NCI-H2196 treated with DMSO at 0.1 percent for 48 hours (cell line): ENCODE results near the gene EIF4E1B.

Experiments
- DNase-seq: peaks from one replicate; lab custom pipeline; 2025; ENCODE audit not compliant: unreplicated experiment; lab: John Stamatoyannopoulos, UW

The EIF4E1B gene

GRCh38 chr5:176660860-176661641 is 30.6 kb downstream of the EIF4E1B start:
- DNase-seq, result peak; percentile 64

- DNase-seq, result no peak
These were observed 31.2 kb downstream of the EIF4E1B start for GRCh38 chr5:176661676-176662075.

- DNase-seq, result no peak
These were observed 32.2 kb downstream of the EIF4E1B start for GRCh38 chr5:176662371-176663333.

DNA sequence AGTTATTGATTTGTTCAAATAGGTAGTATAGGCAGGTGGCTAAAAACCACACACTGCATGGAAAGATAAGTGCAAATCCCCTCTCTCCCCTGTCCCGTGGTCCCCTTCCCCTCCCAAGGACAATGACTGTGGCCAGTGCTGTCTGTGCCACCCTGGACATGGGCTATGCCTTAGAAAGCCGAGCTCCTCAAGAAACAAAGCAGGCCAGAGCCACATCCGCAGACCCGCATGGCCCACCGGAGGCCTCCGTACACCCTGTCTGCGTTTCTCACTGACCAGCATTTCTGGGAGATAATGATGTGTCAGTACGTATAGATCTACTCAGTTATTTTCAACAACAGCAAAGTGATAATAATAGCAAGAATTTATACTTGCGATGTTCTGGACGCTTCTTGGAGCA is 33.1 kb downstream of the EIF4E1B start:
- DNase-seq, result no peak

- DNase-seq, result no peak
These were observed 34.0 kb downstream of the EIF4E1B start for GRCh38 chr5:176664479-176664878.

DNA sequence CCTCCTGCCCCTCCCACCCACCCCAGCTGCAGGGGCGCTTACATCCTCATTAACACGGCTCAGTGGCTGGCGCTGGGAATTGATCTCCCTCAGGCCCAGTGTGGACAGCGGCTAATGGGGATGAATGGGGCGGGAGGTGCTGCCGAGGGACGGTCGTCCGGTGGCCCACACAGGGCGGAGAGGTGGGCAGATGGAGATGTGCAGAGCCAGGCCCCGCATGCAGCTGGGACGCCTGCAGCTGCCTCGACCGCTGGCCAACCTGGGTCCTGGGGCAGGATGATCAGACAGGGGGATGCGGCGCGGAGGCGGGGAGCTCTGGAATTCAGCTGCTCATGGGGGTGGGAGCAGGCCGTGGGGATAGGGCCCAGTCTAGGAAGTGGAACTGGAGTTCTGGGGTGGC is 34.4 kb downstream of the EIF4E1B start:
- DNase-seq, result no peak

DNA sequence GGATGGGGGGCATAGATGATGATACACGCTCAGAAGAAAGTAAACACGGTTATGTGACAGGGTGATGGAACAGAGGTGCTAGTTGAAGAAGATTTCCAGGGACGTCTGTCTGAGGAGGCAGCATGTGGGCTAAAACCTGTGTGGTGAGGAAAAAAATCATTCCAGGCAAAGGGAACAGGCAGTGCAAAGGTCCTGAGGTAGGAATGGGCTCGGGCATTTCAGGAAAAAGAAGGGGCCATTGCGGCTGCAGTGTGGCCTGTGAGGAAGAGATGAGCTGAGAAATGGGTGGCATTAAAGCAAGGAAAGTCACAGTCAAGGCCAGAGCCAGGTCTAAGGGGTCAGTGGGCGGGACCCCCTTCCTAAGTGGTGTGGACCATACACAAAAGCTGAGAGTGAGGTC is 35.0 kb downstream of the EIF4E1B start:
- DNase-seq, result no peak

DNA sequence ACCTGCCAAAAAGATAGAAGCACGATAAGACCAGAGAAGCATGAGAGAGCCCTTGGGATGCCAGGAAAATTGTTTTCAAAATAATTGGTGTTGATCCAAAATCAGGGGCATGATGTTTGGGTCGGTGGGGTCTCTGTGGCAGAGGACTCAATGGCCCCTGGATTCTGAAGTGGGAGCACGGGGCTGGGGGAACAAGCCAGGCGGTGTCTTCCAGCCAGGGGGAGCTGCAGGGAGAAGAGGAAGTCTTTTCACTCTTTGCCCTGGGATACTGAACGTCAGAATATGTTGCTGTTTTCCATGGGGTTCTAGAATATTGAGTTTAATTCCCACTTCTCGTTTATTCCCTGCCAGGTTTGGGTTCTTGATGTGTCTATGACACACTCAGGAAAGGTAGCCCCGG is 37.2 kb downstream of the EIF4E1B start:
- DNase-seq, result no peak

GRCh38 chr5:176670449-176670848 is 40.0 kb downstream of the EIF4E1B start:
- DNase-seq, result no peak

DNA sequence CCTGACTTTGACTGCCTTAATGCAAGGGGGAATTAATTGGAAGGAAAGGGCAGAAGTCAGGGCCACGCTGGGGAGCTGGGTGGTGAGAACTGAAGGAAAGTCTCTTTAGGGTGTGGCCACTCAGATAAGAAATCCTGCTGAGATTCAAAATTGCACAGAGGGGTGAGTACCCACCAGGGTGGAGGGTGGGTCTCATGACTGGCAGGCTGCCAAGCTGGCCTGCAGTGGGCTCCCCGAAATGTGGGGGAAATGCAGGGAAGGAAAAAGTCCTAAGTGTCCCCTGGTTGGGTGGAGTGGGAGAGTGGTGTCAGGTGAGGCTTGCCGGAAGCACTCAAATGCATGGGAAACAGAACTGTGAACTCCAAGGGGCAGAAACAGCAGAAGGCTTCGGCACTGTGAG is 40.9 kb downstream of the EIF4E1B start:
- no peak for DNase-seq

DNA sequence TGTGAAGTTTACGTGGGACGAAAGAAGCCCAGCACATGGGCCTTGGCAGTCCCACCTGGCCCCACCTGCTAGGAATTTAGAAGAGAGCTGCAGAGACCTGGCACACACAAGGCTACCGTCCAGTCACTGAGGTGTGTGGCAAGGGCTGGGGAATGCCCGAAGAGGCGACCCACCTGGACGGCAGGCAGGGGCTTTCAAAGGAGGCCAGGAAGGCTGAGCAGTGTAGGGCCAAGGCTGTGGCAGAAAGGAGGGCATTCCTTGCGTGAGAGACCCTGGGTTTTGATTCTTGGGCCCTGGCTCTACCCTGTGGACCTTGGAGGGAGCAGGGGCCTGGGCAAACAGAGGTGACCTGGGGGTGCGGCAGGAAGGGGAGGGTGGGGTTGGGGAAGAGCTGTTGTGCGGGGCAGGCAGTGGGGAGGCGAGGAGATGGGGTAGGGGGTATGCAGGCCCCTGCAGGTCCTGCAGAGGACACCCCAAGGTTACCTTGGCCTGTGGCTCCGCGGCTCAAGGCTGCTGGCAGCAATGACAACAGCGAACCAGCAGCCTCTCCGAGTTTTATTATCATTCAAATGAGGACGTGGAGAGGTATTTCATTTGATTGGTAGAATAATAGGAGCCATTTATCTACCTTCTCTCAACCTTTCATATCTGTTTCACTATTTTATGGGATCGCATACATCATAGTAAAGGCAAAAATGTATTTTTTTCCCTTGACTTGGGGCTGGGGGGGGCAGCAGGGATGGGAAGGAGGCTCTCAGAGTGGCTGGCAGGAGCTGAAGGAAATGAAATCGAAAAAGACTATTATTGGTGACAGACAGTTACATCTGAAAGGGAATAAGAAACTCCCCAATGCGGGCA is 41.6 kb downstream of the EIF4E1B start:
- no peak for DNase-seq

- no peak for DNase-seq
These were observed 43.4 kb downstream of the EIF4E1B start for GRCh38 chr5:176673651-176674583.

- DNase-seq, result no peak
These were observed 44.3 kb downstream of the EIF4E1B start for GRCh38 chr5:176674799-176675198.

DNA sequence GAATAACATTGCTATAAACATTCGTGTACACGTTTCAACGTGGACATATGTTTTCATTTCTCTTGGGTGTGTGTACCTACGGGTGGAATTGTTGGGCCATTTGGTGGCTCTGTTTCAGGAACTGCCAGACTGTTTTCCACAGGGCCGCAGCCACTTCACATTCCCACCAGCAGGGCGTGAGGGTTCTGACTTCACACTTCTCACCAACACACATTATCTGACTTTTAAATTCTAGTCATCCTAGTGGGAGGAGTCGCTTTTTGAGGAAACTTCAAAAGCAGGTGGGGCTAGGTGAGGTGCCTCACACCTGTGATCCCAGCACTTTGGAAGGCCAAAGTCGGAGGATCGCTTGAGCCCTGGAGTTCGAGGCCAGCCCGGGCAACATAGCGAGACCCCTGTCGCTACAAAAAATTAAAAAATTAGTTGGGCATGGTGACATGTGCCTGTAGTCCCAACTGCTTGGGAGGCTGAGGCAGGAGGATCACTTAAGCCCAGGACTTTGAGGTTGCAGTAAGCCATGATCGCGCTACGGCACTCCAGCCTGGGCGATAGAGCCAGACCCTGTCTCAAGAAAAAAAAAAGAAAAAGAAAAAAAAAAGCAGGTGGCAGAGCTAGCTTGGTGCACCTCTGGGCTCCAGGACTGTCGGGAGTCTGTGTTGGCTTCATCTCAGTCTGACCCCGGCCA is 45.3 kb downstream of the EIF4E1B start:
- no peak for DNase-seq

DNA sequence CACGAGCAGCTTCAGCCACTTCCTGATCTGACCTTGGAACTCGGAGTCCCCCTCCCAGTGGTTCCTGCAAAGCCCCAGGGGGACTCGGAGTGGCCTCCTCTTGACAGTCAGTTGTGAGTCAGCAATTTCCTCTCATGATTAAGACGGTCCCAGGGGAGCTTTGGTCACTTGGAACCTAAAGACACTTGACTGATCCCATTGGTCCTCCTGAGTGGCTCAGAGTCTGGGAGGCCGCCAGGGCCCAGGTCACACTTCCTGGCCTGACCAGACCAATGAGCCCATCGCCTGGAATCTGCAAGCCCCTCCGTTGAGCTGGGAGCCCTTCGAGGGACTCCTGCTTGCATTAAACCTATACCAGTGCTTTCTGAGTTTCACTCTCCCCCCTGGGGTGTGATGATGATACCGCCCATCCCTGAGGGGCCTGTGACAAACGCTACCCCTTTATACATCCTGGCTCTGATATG is 45.9 kb downstream of the EIF4E1B start:
- DNase-seq, result no peak

GRCh38 chr5:176677209-176677939 is 46.9 kb downstream of the EIF4E1B start:
- DNase-seq, result no peak

DNA sequence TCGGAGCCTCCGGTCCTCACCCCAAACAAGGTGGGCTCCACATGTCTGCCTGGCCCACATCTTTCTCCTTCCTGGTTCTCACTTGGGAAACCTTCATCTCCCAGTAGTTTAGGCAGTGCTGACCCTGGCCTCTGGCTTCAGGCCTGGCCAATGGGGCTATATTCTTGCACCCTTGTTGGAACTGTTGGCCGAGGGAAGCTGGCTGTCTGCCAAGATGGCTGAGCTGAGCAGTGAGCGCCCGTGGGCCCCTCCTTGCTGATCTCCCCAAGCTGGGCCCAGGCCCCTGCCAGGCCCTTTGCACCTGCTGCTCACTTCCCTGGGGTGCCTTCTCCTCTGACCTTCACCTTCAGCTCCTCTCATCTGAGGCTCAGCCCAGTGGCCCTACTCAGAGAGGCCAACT is 48.1 kb downstream of the EIF4E1B start:
- no peak for DNase-seq

GRCh38 chr5:176679365-176680225 is 49.1 kb downstream of the EIF4E1B start:
- DNase-seq, result no peak
